Natural killer cell (primary cell): ENCODE data around the gene EFCAB9. TPM values are rescaled to one million over a fixed set of nuclear protein-coding genes. Genes with fewer than 3 reads are reported as not detected.

Source experiments
- ATAC-seq, 3 donors: fragments of 150-1000 bp in 2 of 3; fragments of 200-7000 bp in 1 of 3; cut with Tn5 transposase; 1 replicate in 1 of 3; 2 replicates in 2 of 3; pipeline ENCODE4 v1.10.0; 2021; ENCODE audit warnings: mild to moderate bottlenecking in 2 of 3, moderate library complexity in 2 of 3
- DNase-seq, 2 donors: peaks; one replicate each; pipeline versions ENCODE4 v3.0.0 to v3.0.0-alpha.2; 2013 to 2021; ENCODE audit warnings: mixed read lengths in 1 of 2
- H3K27ac ChIP-seq: one replicate; pipeline ENCODE4 v1.5.1; 2013; ENCODE audit warnings: mild to moderate bottlenecking, low read length
- H3K27me3 ChIP-seq: one replicate; pipeline ENCODE4 v1.6.1; 2013; ENCODE audit warnings: low read length; ENCODE audit not compliant: control insufficient read depth, insufficient read depth
- H3K36me3 ChIP-seq: one replicate; pipeline ENCODE4 v1.6.1; 2013; ENCODE audit warnings: low read length; ENCODE audit not compliant: control insufficient read depth, insufficient read depth
- H3K4me1 ChIP-seq: one replicate; pipeline ENCODE4 v1.6.1; 2013; ENCODE audit warnings: low read length; ENCODE audit not compliant: control insufficient read depth, insufficient read depth
- H3K4me3 ChIP-seq: one replicate; pipeline ENCODE4 v1.5.1; 2013; ENCODE audit warnings: low read length
- H3K9me3 ChIP-seq: one replicate; pipeline ENCODE4 v1.6.1; 2013; ENCODE audit warnings: low read length; ENCODE audit not compliant: control insufficient read depth, insufficient read depth
- H3K27ac Mint-ChIP-seq, 2 donors: one replicate each; pipeline ENCODE4 v1.8.0; 2022; ENCODE audit warnings: mild to moderate bottlenecking in 2 of 2, mixed read lengths in 2 of 2, moderate library complexity in 1 of 2
- H3K27me3 Mint-ChIP-seq, 2 donors: one replicate each; pipeline ENCODE4 v1.8.0; 2022; ENCODE audit warnings: low read depth in 2 of 2, mixed read lengths in 2 of 2
- H3K36me3 Mint-ChIP-seq: one replicate; pipeline ENCODE4 v1.8.0; 2022; ENCODE audit warnings: mixed read lengths
- H3K4me1 Mint-ChIP-seq, 2 donors: one replicate each; pipeline ENCODE4 v1.8.0; 2022; ENCODE audit warnings: mixed read lengths in 2 of 2
- H3K4me3 Mint-ChIP-seq: one replicate; pipeline ENCODE4 v1.8.0; 2022; ENCODE audit warnings: mild to moderate bottlenecking, moderate library complexity, mixed read lengths
- H3K9me3 Mint-ChIP-seq, 2 donors: one replicate each; pipeline ENCODE4 v1.8.0; 2022; ENCODE audit warnings: mixed read lengths in 2 of 2
- CTCF ChIP-seq: fragments of 200-600 bp; IDR thresholded peaks from one replicate; pipeline ENCODE4 v1.8.0; 2022; ENCODE audit warnings: antibody characterized with exemption
- WGBS: methylation state at CpG from one replicate; pipeline ENCODE4 v1.1.7; 2013; ENCODE audit warnings: missing lambda C conversion rate; ENCODE audit not compliant: insufficient coverage; 5-methylcytosine and 5-hydroxymethylcytosine counted together
- intact Hi-C: fragments of 100-400 bp; cut with micrococcal nuclease; formaldehyde crosslinking; loops from one replicate; pipeline ENCODE4 v1.14.2; 2022
- total RNA-seq, 4 donors: library from RNA; stranded (reverse); fragments of 120-200 nt in 1 of 4; gene quantifications; one replicate each; pipeline versions ENCODE4 v1.2.3 to v1.2.4, GENCODE V29; 2013 to 2022

The EFCAB9 gene
- total RNA-seq, 3 donors from 2014 or later (not counting 1 experiment from before 2014, with no cell fraction given) = not detected

DNA sequence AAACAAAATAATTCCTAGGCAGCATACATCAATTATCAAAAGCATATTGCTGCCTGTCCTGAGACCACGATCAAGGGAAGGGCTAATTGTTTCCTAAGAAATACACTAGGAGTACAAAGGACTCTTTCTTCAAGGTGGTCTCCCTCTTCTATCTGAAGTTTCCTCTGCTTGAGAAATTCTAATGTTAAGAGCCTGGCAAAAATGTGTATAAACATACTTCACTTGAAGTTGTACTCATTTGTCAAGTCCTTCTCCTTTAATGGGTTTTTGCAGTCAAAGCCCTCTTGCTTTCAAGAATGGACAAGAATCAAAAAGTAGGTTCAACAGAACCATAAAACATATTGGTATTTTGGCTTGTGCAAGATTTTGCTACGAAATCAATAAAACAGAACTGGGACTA, 58.5 kb downstream of the EFCAB9 start:
- H3K36me3 ChIP-seq = no peaks in the 10 kb centered on the region
- Mint-ChIP-seq H3K27me3 (no peaks in the 10 kb centered on the region), H3K36me3 (peaks cover 9% of the 10 kb centered on the region), H3K4me1 (no peaks in the 10 kb centered on the region), H3K9me3 (peaks cover 2% of the 10 kb centered on the region in 2 donors), H3K27ac (no peak overlapping the region), H3K4me3 (no peak overlapping the region)
- H3K27ac ChIP-seq = no peak overlapping the region
- WGBS = 80% methylated on average over 1 of the region's 2 CpGs
- ATAC-seq = no peak
- DNase-seq = no peak
- H3K9me3 ChIP-seq = peaks cover 10% of the 10 kb centered on the region
- intact Hi-C loops = no loop called here
- H3K4me1 ChIP-seq = no peaks in the 10 kb centered on the region
- no peaks in the 10 kb centered on the region for H3K27me3 ChIP-seq
- no peak for TF ChIP-seq CTCF
- H3K4me3 ChIP-seq = no peak overlapping the region

Other genes starting within 250 kb of the EFCAB9 start
- gene FBXW11, start 187.5 kb upstream of the EFCAB9 start, total RNA-seq = 10 to 100 TPM; 26.7 to 40.3 (median 39.5) TPM
- gene STK10, start 5.9 kb upstream of the EFCAB9 start, total RNA-seq = 100 to 1,000 TPM; 705 to 879 (median 783) TPM
- 1 to 10 TPM; 1.7 to 3.3 (median 2.6) TPM for gene UBTD2, start 89.6 kb downstream of the EFCAB9 start, total RNA-seq